SU-DHL-6 (cell line): ENCODE measurements around the gene JADE2.

Experiments used
- H2AFZ ChIP-seq: fragments of 200-600 bp; sonication (generic); 2 replicates; pipeline ENCODE4 v1.6.1; 2014; ENCODE audit warnings: low read depth, mild to moderate bottlenecking, moderate library complexity, mixed read lengths, antibody characterized with exemption, low read length; ENCODE audit not compliant: severe bottlenecking
- H3F3A ChIP-seq: fragments of 200-600 bp; shearing (Covaris generic); 2 replicates; pipeline ENCODE4 v1.6.0; 2016; ENCODE audit warnings: antibody characterized with exemption, mild to moderate bottlenecking; ENCODE audit not compliant: insufficient read depth
- H3K27ac ChIP-seq: fragments of 200-600 bp; sonication (generic); 2 replicates; pipeline ENCODE4 v1.5.1; 2016; ENCODE audit warnings: low read depth, mild to moderate bottlenecking, low read length, moderate library complexity, mixed read lengths
- H3K27me3 ChIP-seq: fragments of 200-600 bp; sonication (generic), shearing (Covaris generic); 2 replicates; pipeline ENCODE4 v1.6.0; 2014; ENCODE audit warnings: mild to moderate bottlenecking, low read length
- H3K36me3 ChIP-seq: fragments of 200-600 bp; sonication (generic); 2 replicates; pipeline ENCODE4 v1.6.1; 2014; ENCODE audit warnings: mild to moderate bottlenecking, low read length, mixed read lengths
- H3K4me2 ChIP-seq: fragments of 300-600, 200-600 bp; shearing (Covaris generic), sonication (generic); 2 replicates; pipeline ENCODE4 v1.6.0; 2014; ENCODE audit warnings: low read length, low read depth, mild to moderate bottlenecking; ENCODE audit not compliant: poor library complexity, severe bottlenecking
- H3K4me3 ChIP-seq: fragments of 200-600 bp; sonication (generic); 2 replicates; pipeline ENCODE4 v1.5.1; 2014; ENCODE audit warnings: antibody characterized with exemption, low read length, mild to moderate bottlenecking, mixed read lengths; ENCODE audit not compliant: insufficient read depth, poor library complexity, severe bottlenecking
- H3K79me2 ChIP-seq: fragments of 200-600 bp; sonication (generic); 2 replicates; pipeline ENCODE4 v1.6.1; 2014; ENCODE audit warnings: mild to moderate bottlenecking, low read length, moderate library complexity; ENCODE audit not compliant: insufficient read depth
- H3K9ac ChIP-seq: fragments of 200-600 bp; sonication (generic); 2 replicates; pipeline ENCODE4 v1.7.0; 2014; ENCODE audit warnings: mild to moderate bottlenecking, low read length
- H3K9me2 ChIP-seq: fragments of 200-600 bp; sonication (generic); replicated peaks from 2 replicates; pipeline ENCODE4 v1.6.1; 2014; ENCODE audit warnings: low read length; ENCODE audit not compliant: insufficient read depth
- H3K9me3 ChIP-seq: fragments of 200-600 bp; sonication (generic); 2 replicates; pipeline ENCODE4 v1.6.1; 2014; ENCODE audit warnings: low read length, mixed read lengths; ENCODE audit not compliant: insufficient read depth
- H4K20me1 ChIP-seq: fragments of 200-600 bp; sonication (generic); 2 replicates; pipeline ENCODE4 v1.6.1; 2014; ENCODE audit warnings: low read depth, mild to moderate bottlenecking, antibody characterized with exemption, low read length, moderate library complexity, mixed read lengths
- CTCF ChIP-seq: fragments of 200-600 bp; sonication (generic); IDR thresholded peaks from one replicate; pipeline ENCODE4 v1.5.1; 2017; ENCODE audit warnings: antibody characterized with exemption, mild to moderate bottlenecking, low read length, moderate library complexity; ENCODE audit not compliant: insufficient read depth, poor library complexity, severe bottlenecking
- EZH2phosphoT487 ChIP-seq: fragments of 200-600 bp; sonication (generic), shearing (Covaris generic); conservative IDR thresholded peaks from 2 replicates; pipeline ENCODE4 v1.6.1; 2018; ENCODE audit warnings: mild to moderate bottlenecking, antibody characterized with exemption, low read length, moderate library complexity, mixed read lengths

Gene JADE2

GRCh38 chr5:134489227-134489944 is 36.1 kb upstream of the JADE2 start:
- Histone ChIP-seq H3K9ac (no peak overlapping the region), H3F3A (no peaks in the 10 kb centered on the region), H2AFZ (no peak overlapping the region), H3K4me2 (no peak overlapping the region), H3K9me2 (no peaks in the 10 kb centered on the region), H3K27me3 (no peaks in the 10 kb centered on the region), H3K9me3 (no peaks in the 10 kb centered on the region), H3K79me2 (no peaks in the 10 kb centered on the region), H4K20me1 (no peaks in the 10 kb centered on the region), H3K36me3 (no peaks in the 10 kb centered on the region), H3K27ac (no peak overlapping the region), H3K4me3 (no peak overlapping the region)
- no peak for TF ChIP-seq EZH2phosphoT487
- TF ChIP-seq CTCF: no peak

- Histone ChIP-seq H3K4me2 (no peak overlapping the region), H3K36me3 (no peaks in the 10 kb centered on the region), H3K4me3 (no peak overlapping the region), H3K27ac (no peak overlapping the region), H3K9ac (no peak overlapping the region), H3F3A (no peaks in the 10 kb centered on the region), H3K27me3 (no peaks in the 10 kb centered on the region), H3K9me2 (no peaks in the 10 kb centered on the region), H4K20me1 (no peaks in the 10 kb centered on the region), H3K9me3 (no peaks in the 10 kb centered on the region), H3K79me2 (no peaks in the 10 kb centered on the region), H2AFZ (no peak overlapping the region)
- TF ChIP-seq CTCF (no peak), EZH2phosphoT487 (no peak)
Observed at GRCh38 chr5:134490255-134490924, 35.1 kb upstream of the JADE2 start.

- TF ChIP-seq CTCF (no peak), EZH2phosphoT487 (no peak)
- Histone ChIP-seq H3K79me2 (no peaks in the 10 kb centered on the region), H2AFZ (no peak overlapping the region), H3F3A (no peaks in the 10 kb centered on the region), H3K4me3 (no peak overlapping the region), H3K27me3 (no peaks in the 10 kb centered on the region), H3K9me3 (no peaks in the 10 kb centered on the region), H4K20me1 (no peaks in the 10 kb centered on the region), H3K9ac (no peak overlapping the region), H3K36me3 (no peaks in the 10 kb centered on the region), H3K4me2 (no peak overlapping the region), H3K27ac (no peak overlapping the region), H3K9me2 (no peaks in the 10 kb centered on the region)
Observed at GRCh38 chr5:134490925-134491271, 34.6 kb upstream of the JADE2 start.
